Amygdala (tissue), 56 donors: Measurements from ENCODE around the gene THEMIS.
"Not testable (repeated sequence)": the region's sequence is repeated elsewhere in the genome, so short reads cannot be mapped to it uniquely, and the experiment has no call there.

Source experiments
- DNase-seq, 56 donors: peaks; one replicate each; lab custom pipeline; 2025; lab: John Stamatoyannopoulos, UW

THEMIS gene

GRCh38 chr6:127812985-127813698 lies 87.7 kb downstream of the THEMIS start:
- no peak for DNase-seq

GRCh38 chr6:127811900-127812570 lies 88.8 kb downstream of the THEMIS start:
- peak in 1 of 56 donors; percentile 6 for DNase-seq

GRCh38 chr6:127807806-127808517 lies 92.9 kb downstream of the THEMIS start:
- no peak for DNase-seq

- no peak for DNase-seq
These were observed 104.1 kb downstream of the THEMIS start for GRCh38 chr6:127796713-127797112.

- DNase-seq, result no peak
These were observed 106.5 kb downstream of the THEMIS start for GRCh38 chr6:127794405-127794804.

- no peak for DNase-seq
These were observed 107.5 kb downstream of the THEMIS start for GRCh38 chr6:127793396-127793795.

- DNase-seq, result no peak
These were observed 108.2 kb downstream of the THEMIS start for GRCh38 chr6:127792616-127793015.

GRCh38 chr6:127791779-127792528 lies 108.9 kb downstream of the THEMIS start:
- no peak for DNase-seq

- DNase-seq, result no peak
These were observed 110.3 kb downstream of the THEMIS start for GRCh38 chr6:127790571-127790970.

GRCh38 chr6:127786109-127786508 lies 114.7 kb downstream of the THEMIS start:
- DNase-seq, result no peak

GRCh38 chr6:127784468-127784867 lies 116.4 kb downstream of the THEMIS start:
- DNase-seq, result no peak

GRCh38 chr6:127781636-127782272 lies 119.1 kb downstream of the THEMIS start:
- DNase-seq, result not testable (repeated sequence)

- DNase-seq, result no peak
These were observed 124.5 kb downstream of the THEMIS start for GRCh38 chr6:127776320-127776719.

- DNase-seq, result no peak
These were observed 125.5 kb downstream of the THEMIS start for GRCh38 chr6:127775371-127775770.

GRCh38 chr6:127768745-127769144 lies 132.1 kb downstream of the THEMIS start:
- no peak for DNase-seq

GRCh38 chr6:127768223-127768622 lies 132.6 kb downstream of the THEMIS start:
- no peak for DNase-seq

- no peak for DNase-seq
These were observed 134.9 kb downstream of the THEMIS start for GRCh38 chr6:127765949-127766348.

- DNase-seq, result no peak
These were observed 138.6 kb downstream of the THEMIS start for GRCh38 chr6:127762284-127762683.

GRCh38 chr6:127761084-127761483 lies 139.8 kb downstream of the THEMIS start:
- no peak for DNase-seq

- DNase-seq, result no peak
These were observed 151.8 kb downstream of the THEMIS start for GRCh38 chr6:127749095-127749494.
